ENCODE measurements around the gene PAGR1.
"Not testable (repeated sequence)": the region's sequence is repeated elsewhere in the genome, so short reads cannot be mapped to it uniquely, and the experiment has no call there.

Gene PAGR1

GRCh38 chr16:29775742-29776408 is 40.1 kb upstream of the PAGR1 start:
- H3K27ac ChIP-seq, result no peak overlapping the region
- TF ChIP-seq CTCF (IDR thresholded peaks at IDR 0.05), result no peak
- no peak overlapping the region for H3K4me3 ChIP-seq
- no peak for DNase-seq (ENCODE audit: low spot score)

GRCh38 chr16:29777576-29778350 is 38.2 kb upstream of the PAGR1 start, which contains the start of gene ZG16:
Gene ZG16 (plus strand): TSS chr16:29778256. CDS start chr16:29779267, 1,011 bp downstream.
- H3K27ac ChIP-seq, result no peak within 1 kb of the TSS
- TF ChIP-seq CTCF (IDR thresholded peaks at IDR 0.05), result no peak
- H3K4me3 ChIP-seq, result no peak within 1 kb of the TSS
- DNase-seq (ENCODE audit: low spot score), result no peak

- H3K4me3 ChIP-seq, result no peak overlapping the region
- TF ChIP-seq CTCF (IDR thresholded peaks at IDR 0.05), result no peak
- H3K27ac ChIP-seq, result no peak overlapping the region
- DNase-seq (ENCODE audit: low spot score), result no peak
These were observed 36.5 kb upstream of the PAGR1 start for GRCh38 chr16:29779474-29779873.

- H3K4me3 ChIP-seq; DNase-seq (ENCODE audit: low spot score); H3K27ac ChIP-seq: not testable (repeated sequence)
These were observed 32.6 kb upstream of the PAGR1 start for GRCh38 chr16:29783094-29783953.

GRCh38 chr16:29784157-29784556 is 31.8 kb upstream of the PAGR1 start:
- H3K27ac ChIP-seq, result no peak overlapping the region
- TF ChIP-seq CTCF (IDR thresholded peaks at IDR 0.05), result no peak
- DNase-seq (ENCODE audit: low spot score), result no peak
- H3K4me3 ChIP-seq, result no peak overlapping the region

GRCh38 chr16:29784901-29785500 is 31.0 kb upstream of the PAGR1 start:
- Histone ChIP-seq H3K4me3 (peak overlapping the region; percentile 61), H3K27ac (no peak overlapping the region)
- TF ChIP-seq CTCF (IDR thresholded peaks at IDR 0.05), result peak; percentile 82
- DNase-seq (ENCODE audit: low spot score), result peak; percentile 78

GRCh38 chr16:29787155-29787554 is 28.8 kb upstream of the PAGR1 start:
- DNase-seq (ENCODE audit: low spot score); H3K27ac ChIP-seq; H3K4me3 ChIP-seq: not testable (repeated sequence)

Measured in coronary artery (tissue), 2 donors.